Skeletal muscle satellite cell (primary cell): ENCODE data around the gene SIRPB2.

Source experiments
- H3K27me3 ChIP-seq: 2 replicates; pipeline ENCODE4 v1.7.0; 2013; ENCODE audit warnings: low read length; ENCODE audit not compliant: control insufficient read depth, insufficient read depth
- H3K36me3 ChIP-seq: 2 replicates; pipeline ENCODE4 v1.7.0; 2013; ENCODE audit warnings: mild to moderate bottlenecking, control low read depth, low read length; ENCODE audit not compliant: insufficient read depth
- H3K4me1 ChIP-seq: 2 replicates; pipeline ENCODE4 v1.7.0; 2013; ENCODE audit warnings: low read length; ENCODE audit not compliant: control insufficient read depth, insufficient read depth
- H3K4me2 ChIP-seq: 2 replicates; pipeline ENCODE4 v1.7.0; 2013; ENCODE audit warnings: mild to moderate bottlenecking, low read length
- H3K4me3 ChIP-seq: 2 replicates; pipeline ENCODE4 v1.7.0; 2013; ENCODE audit warnings: low read length
- H3K9ac ChIP-seq: 2 replicates; pipeline ENCODE4 v1.7.0; 2013; ENCODE audit warnings: mild to moderate bottlenecking, low read depth, low read length, moderate library complexity
- H3K9me3 ChIP-seq: replicated peaks from 2 replicates; pipeline ENCODE4 v1.7.0; 2013; ENCODE audit warnings: mild to moderate bottlenecking, control low read depth, low read length

Gene SIRPB2

DNA sequence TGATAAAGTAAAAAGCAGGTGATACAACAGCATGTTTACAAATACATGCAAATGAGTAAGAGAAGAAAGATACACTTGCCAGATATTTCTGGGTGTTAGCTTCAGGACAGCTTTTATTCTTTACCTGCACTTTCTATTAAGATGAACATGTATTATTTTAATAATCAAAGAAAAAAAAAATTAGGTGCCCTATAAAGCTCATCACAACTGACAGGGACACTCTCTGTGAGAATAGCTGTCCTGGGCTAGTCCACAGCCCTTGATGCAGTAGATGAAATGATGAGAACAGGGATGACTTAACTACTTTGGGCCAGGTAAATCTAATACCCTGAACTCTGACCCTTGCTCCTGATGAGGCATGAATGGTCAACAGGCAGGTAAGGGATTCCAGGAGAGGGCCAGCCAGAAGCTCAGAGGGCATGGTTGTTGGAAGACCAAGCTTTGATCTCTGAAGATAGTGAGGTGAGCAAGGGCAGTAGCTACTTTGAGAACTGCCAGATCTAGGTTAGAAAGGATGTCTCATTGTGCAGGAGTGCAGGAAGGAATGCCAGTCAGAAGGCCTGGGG is 40.2 kb downstream of the SIRPB2 start:
- Histone ChIP-seq H3K4me2 (no peak overlapping the region), H3K27me3 (no peaks in the 10 kb centered on the region), H3K9me3 (peaks cover 9% of the 10 kb centered on the region), H3K4me1 (peaks cover 9% of the 10 kb centered on the region), H3K9ac (no peak overlapping the region), H3K36me3 (peaks cover 95% of the 10 kb centered on the region), H3K4me3 (no peak overlapping the region)

DNA sequence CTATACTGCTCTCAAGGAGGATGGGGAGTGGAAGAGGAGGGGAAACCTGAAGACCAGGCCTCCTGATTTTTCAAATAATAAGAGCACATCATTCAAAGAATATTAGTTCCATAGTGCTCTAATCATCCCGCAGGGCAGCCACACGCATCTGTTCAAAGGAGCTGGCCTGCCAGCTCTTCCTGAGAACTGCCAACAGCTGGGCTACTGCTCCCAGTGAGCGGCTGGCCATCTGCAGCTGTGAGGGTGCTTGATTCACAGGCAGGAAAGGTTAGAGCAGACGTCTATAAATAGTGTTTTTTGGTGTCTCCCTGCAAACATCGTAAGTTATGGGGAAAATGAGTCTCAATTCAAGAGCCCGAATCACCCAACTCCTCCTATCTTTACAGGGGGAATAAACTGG is 41.9 kb downstream of the SIRPB2 start:
- no peak overlapping the region for H3K4me3 ChIP-seq
- peak overlapping the region; percentile 30 for H3K4me2 ChIP-seq
- H3K9ac ChIP-seq: peak overlapping the region; percentile 1
- peaks cover 9% of the 10 kb centered on the region for H3K9me3 ChIP-seq
- H3K4me1 ChIP-seq: peaks cover 9% of the 10 kb centered on the region
- peaks cover 95% of the 10 kb centered on the region for H3K36me3 ChIP-seq
- H3K27me3 ChIP-seq: no peaks in the 10 kb centered on the region

DNA sequence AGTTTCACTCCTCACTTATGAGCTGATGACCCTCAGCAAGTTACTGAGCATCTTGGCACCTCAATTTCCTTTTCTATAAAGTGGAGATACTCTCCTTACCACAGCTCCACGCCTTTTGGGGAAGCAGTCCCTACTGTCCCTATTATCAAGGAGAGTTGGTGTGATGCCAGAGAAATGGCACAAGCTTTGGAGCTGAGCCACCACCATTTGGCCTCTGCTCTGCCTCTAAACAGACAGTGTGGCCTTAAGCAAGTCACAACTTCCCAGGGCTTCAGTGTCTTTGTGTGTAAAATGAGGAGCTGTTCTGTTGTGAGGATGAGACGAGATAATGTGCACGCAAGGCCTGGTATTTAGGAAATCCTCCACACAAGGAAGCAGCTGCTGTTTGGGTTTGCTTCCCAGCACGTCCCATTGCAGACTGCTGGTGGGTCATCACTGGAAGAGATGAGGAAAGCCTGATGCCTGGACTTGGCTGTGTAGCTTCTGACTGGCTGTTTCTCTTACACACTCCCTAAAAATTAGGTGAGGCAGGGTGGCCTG is 43.1 kb downstream of the SIRPB2 start:
- Histone ChIP-seq H3K9ac (no peak overlapping the region), H3K4me2 (no peak overlapping the region), H3K4me1 (peaks cover 9% of the 10 kb centered on the region), H3K27me3 (no peaks in the 10 kb centered on the region), H3K36me3 (peaks cover 94% of the 10 kb centered on the region), H3K9me3 (peaks cover 9% of the 10 kb centered on the region), H3K4me3 (no peak overlapping the region)

DNA sequence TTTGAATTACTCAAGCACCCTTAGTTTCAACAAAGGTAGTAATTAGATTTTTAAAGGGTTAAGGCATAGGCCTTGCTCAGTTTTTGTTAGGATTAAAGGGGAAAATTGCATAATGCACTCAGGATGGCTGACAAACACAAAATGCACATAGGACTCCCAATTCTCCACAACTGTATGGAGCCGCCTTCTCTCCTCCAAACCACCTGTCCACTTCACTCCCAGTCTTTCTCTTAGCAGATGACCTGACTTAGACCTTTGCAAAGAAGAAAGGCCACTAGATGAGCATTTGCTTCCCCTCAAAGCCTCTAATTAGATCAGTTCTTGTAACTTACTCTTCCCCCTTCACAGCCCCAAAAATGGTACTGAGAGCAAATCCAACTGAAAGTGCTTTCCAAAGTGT is 44.7 kb downstream of the SIRPB2 start:
- H3K9me3 ChIP-seq: peaks cover 6% of the 10 kb centered on the region
- no peak overlapping the region for H3K4me3 ChIP-seq
- no peak overlapping the region for H3K4me2 ChIP-seq
- no peaks in the 10 kb centered on the region for H3K27me3 ChIP-seq
- H3K9ac ChIP-seq: no peak overlapping the region
- H3K4me1 ChIP-seq: peaks cover 9% of the 10 kb centered on the region
- H3K36me3 ChIP-seq: peaks cover 94% of the 10 kb centered on the region

DNA sequence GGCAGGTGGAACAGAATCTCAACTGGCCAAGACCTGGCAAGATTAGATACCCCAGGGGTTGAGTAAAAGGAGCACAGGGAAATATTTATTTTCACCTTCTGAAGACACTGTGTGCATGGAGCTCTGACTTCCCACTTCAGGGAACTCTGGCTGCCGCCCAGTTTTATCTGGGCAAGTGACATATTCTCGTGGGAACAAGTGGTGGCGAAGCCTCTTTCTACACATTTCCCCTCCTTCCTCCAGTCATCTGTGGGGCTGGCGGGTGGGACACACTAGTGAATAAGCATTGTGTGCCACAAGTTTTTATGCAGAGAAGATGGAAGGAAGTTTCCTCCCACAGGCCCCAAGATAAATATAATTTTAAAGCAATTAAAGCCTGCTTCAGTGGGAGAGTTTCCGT is 48.1 kb downstream of the SIRPB2 start:
- Histone ChIP-seq H3K4me1 (no peaks in the 10 kb centered on the region), H3K9ac (no peak overlapping the region), H3K36me3 (peaks cover 64% of the 10 kb centered on the region)

DNA sequence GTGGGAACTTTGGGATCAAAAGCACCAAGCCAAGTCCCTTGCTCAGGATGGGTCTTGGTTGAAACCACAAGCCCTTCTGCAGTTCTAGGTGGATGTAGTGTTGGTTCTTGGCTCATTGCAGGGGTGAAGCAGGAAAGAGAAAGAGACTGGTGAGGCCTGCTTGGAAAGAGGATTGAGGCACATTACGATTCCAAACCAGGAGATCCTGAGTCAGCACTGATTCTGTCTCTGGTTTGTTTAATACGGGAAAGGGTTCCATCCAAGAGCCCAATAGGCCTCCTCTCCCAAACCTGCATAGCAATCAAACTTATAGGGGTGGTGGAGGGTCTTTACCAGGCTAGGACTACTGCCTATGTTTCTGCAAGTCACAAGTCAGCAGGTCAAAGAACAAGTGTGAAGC is 48.9 kb downstream of the SIRPB2 start:
- H3K4me1 ChIP-seq: no peaks in the 10 kb centered on the region
- H3K9me3 ChIP-seq: no peaks in the 10 kb centered on the region
- H3K4me3 ChIP-seq: no peak overlapping the region
- no peak overlapping the region for H3K9ac ChIP-seq
- no peaks in the 10 kb centered on the region for H3K27me3 ChIP-seq
- H3K36me3 ChIP-seq: peaks cover 56% of the 10 kb centered on the region
- no peak overlapping the region for H3K4me2 ChIP-seq

More for the DNA sequence above, 48.1 kb downstream of the SIRPB2 start:
- H3K4me3 ChIP-seq: no peak overlapping the region
- H3K27me3 ChIP-seq: no peaks in the 10 kb centered on the region
- no peaks in the 10 kb centered on the region for H3K9me3 ChIP-seq
- no peak overlapping the region for H3K4me2 ChIP-seq

DNA sequence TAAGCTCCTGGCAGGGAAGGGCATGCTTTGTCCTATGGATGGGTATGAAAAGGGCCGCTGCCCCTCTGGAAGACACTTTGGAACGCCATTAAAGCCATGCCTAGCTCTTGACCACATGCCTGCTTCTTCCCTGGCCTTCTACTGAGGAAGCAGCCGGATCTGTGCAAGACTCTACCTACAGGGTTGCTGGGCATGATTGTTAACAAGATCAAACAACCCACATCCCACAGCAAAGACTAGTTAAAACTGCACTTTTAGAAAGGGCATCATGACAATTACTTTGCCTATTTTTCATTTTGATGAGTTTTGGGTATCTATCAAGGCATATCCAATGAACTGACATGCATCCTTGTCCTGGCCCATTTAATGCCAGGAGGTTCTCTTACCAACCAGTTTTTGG is 50.1 kb downstream of the SIRPB2 start:
- no peaks in the 10 kb centered on the region for H3K9me3 ChIP-seq
- no peak overlapping the region for H3K9ac ChIP-seq
- peaks cover 46% of the 10 kb centered on the region for H3K36me3 ChIP-seq

DNA sequence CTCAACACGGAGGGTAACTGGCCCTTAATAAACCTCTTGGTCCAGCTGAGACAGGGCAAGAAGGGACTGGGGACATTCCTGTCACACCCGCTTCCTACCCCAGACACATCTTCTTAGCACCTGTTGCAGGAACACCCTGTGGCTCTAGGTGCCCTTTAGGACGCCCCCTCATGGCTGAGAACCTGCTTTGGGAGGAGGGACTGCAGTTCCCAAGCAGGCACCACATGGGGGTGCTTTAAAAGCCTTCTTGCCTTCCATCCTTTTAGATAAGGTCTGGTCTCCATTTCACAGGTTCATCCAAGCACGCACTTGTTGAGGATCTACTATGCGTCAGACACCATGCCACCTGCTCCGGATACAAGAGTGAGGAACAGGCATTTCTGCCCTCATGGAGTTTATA is 51.2 kb downstream of the SIRPB2 start:
- H3K4me3 ChIP-seq: no peak overlapping the region
- no peak overlapping the region for H3K4me2 ChIP-seq
- H3K36me3 ChIP-seq: peaks cover 35% of the 10 kb centered on the region
- H3K27me3 ChIP-seq: no peaks in the 10 kb centered on the region
- peaks cover 10% of the 10 kb centered on the region for H3K4me1 ChIP-seq
- no peaks in the 10 kb centered on the region for H3K9me3 ChIP-seq
- H3K9ac ChIP-seq: no peak overlapping the region

More for the DNA sequence above, 50.1 kb downstream of the SIRPB2 start:
- Histone ChIP-seq H3K27me3 (no peaks in the 10 kb centered on the region), H3K4me3 (no peak overlapping the region), H3K4me2 (no peak overlapping the region), H3K4me1 (no peaks in the 10 kb centered on the region)

DNA sequence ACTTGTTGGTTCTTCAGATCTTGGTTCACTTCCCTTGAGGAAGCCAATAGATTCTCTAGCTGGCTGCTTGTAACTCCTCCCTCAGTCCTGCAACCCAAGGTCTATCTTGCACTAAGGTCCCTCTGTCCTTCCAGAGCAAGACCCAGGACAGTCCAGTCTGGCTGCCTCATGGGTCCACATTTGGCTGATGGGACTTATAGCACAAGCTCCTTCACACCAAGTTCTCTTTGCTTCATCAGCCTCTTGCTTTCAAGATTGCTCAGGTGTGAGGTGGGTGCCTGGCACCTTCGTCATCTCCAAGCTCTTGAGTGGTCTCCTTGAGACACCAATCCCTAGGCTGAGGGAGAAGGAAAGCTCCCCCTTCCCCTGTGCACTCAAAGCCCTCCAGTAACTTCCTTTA is 52.9 kb downstream of the SIRPB2 start:
- Histone ChIP-seq H3K4me1 (peaks cover 19% of the 10 kb centered on the region), H3K27me3 (no peaks in the 10 kb centered on the region), H3K4me3 (no peak overlapping the region), H3K4me2 (no peak overlapping the region), H3K9ac (no peak overlapping the region), H3K36me3 (peaks cover 18% of the 10 kb centered on the region), H3K9me3 (no peaks in the 10 kb centered on the region)

DNA sequence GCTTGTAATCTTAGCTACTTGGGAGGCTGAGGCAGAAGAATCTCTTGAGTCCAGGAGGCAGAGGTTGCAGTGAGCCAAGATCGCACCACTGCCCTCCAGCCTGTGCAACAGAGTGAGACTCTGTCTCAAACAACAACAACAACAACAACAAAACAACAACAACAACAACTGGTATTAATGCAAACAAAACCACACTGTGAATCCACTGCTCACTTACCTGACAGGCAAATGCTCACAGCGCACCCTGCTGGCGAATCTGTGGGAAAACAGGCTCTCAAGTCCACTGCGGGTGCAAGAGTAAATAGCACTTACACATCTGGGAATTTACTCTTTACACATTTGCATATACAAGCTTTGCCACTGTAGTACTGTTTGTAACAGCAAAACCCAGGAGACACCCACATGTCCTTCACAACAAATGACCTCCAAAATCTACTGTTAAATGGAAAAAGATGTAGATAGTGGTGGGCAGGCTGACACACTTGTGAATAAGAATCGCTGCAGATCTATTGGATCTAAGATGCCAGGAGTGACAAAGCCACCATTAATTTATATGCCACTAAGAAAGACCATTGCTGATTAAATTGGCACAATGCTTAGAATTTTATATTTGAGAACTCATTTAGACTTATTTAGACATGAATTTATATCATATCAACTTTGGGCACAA is 53.9 kb downstream of the SIRPB2 start:
- Histone ChIP-seq H3K4me2 (no peak overlapping the region), H3K4me1 (peaks cover 19% of the 10 kb centered on the region), H3K27me3 (no peaks in the 10 kb centered on the region), H3K9me3 (no peaks in the 10 kb centered on the region), H3K36me3 (peaks cover 9% of the 10 kb centered on the region), H3K4me3 (no peak overlapping the region), H3K9ac (no peak overlapping the region)

DNA sequence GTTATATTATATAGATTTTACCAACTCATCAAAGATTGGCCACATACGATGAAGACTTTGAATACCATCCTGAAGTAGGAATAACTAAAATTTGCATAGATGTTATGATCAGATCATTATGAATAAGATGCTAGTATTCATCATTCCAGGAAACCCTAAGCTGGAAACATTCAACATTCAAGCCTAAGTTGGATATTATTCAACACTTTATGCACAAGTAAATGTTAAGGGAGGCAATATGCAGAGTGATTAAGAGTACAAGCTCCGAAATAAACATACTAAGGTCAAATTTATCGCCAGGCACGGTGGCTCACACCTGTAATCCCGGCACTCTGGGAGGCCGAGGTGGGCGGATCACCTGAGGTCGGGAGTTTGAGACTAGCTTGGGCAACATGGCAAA is 55.0 kb downstream of the SIRPB2 start:
- Histone ChIP-seq H3K4me2 (no peak overlapping the region), H3K9me3 (no peaks in the 10 kb centered on the region), H3K36me3 (no peaks in the 10 kb centered on the region), H3K4me1 (peaks cover 19% of the 10 kb centered on the region), H3K9ac (no peak overlapping the region), H3K27me3 (no peaks in the 10 kb centered on the region), H3K4me3 (no peak overlapping the region)

DNA sequence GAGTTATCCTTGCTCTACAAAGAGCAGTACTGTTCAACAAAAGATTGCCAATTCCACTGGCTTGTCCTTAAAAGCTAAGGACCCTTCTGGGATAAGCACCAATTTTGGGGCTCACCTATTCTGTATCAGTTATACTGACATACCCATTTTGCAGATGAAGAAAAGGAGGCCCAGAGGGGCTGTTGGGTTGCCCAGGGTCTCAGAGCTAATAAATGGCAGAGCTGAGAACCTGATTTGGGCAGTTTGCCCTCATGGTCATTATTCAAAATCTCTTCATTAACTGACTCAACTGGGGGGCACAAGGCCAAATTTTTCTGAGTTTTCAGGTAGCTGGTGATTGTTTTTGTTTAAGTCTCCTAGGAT is 55.9 kb downstream of the SIRPB2 start:
- H3K9me3 ChIP-seq: no peaks in the 10 kb centered on the region
- H3K36me3 ChIP-seq: no peaks in the 10 kb centered on the region
- H3K4me2 ChIP-seq: no peak overlapping the region
- H3K4me1 ChIP-seq: peaks cover 19% of the 10 kb centered on the region
- no peaks in the 10 kb centered on the region for H3K27me3 ChIP-seq
- no peak overlapping the region for H3K9ac ChIP-seq
- no peak overlapping the region for H3K4me3 ChIP-seq
